HG03354 (cell line): ENCODE measurements around the gene EHMT1.
A peak's percentile ranks its signal among the peaks of the same experiment; 100 is the strongest.

Experiments used
- ATAC-seq: cut with Tn5 transposase; IDR thresholded peaks from one replicate; pipeline ENCODE4 v1.9.1; 2021; ENCODE audit warnings: mild to moderate bottlenecking; ENCODE audit not compliant: unreplicated experiment, poor library complexity, severe bottlenecking

EHMT1 gene

DNA sequence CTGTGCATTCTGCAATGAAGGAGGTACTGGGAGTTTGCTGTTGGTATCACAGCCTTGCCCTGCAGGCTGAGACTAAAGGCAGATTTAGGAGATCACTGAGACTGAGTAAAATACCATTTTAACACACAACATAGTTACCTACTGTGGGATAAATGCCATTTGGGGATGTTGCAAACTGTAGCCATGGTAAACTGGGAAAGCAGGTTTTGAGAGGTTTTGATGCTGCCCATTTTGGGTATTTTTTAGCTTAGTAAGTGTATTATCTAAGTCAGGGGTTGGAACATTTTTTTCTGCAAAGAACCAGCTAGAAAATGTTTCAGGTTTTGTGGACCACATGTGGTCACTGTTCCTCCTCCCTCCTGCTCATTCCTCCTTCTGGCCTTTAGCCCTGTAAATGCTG lies 108.9 kb downstream of the EHMT1 start:
- no peak for ATAC-seq

DNA sequence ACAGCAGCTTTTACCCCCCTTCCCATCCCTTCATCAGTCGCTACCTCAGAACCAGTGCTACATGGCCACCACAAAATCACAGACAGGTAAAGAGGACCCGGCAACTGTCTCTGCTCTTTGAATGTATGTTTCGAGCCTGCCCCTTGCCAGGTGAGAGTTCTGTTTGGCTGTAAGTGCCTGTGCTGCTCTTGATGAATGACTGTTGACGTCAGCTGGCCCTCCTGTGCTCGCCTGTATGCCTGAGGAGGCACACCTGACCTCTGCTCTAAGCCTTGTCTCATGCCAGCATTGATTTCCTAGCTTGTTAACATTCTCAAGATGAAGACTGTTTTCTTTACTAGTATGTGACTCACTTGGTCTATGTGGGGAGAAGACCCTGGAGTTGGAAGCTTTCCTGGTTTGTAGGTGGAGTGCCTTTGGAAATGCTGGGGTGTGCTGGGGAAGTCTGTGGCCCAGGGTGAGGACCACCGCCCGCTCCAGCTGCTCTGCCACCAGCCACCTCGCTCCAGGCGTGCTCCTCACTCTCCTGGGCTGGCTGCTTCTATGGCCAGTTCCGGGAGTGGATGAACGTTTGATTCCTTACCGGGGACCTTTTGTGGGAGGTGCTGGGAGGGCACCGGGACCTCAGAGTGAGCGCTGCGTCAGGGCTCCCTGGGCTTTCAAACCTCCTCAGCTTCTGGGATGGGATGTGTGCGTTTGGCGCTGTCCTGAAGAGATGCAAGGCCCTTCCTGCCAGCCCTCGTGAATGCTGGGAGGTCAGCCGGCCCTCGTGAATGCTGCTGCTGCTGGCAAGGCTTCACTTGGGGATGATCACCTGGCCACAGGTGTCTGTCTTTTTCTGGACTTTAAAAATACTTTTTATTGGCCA lies 109.9 kb downstream of the EHMT1 start:
- ATAC-seq: no peak

DNA sequence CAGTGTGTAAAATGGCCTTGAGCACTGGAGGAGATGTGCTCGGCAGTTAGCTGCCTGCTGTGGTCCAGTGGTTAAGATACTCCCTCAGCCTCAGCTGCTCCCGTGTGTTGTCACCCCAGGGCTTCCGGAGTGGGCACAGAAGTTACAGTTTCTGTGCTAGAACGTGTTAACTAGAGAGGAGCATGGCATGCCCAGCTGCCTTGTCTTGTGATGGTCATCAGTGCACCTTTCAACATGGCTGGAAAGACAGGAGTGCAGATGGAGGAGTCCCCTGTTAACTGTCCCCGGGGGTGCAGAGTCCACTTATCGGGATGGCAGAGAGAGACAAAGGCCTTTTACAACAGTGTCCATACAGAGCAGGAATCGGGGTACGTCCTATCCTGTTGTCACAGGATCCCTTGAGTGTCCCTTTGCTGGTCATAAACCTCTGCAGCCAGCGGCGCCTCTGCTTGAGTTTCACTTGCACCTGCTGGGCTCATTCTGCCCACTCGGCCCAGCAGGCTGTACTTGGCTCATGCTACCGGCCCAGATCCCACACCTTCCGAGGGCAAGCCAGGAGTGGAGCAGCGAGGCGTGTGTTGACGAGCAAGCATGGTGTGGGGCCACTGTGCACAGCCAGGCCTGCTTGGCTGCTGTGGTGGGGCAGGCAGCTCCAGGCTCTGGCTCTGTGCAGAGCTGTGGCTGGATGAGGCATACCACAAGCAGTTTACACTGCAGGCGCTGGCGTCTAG lies 112.6 kb downstream of the EHMT1 start:
- ATAC-seq: no peak

DNA sequence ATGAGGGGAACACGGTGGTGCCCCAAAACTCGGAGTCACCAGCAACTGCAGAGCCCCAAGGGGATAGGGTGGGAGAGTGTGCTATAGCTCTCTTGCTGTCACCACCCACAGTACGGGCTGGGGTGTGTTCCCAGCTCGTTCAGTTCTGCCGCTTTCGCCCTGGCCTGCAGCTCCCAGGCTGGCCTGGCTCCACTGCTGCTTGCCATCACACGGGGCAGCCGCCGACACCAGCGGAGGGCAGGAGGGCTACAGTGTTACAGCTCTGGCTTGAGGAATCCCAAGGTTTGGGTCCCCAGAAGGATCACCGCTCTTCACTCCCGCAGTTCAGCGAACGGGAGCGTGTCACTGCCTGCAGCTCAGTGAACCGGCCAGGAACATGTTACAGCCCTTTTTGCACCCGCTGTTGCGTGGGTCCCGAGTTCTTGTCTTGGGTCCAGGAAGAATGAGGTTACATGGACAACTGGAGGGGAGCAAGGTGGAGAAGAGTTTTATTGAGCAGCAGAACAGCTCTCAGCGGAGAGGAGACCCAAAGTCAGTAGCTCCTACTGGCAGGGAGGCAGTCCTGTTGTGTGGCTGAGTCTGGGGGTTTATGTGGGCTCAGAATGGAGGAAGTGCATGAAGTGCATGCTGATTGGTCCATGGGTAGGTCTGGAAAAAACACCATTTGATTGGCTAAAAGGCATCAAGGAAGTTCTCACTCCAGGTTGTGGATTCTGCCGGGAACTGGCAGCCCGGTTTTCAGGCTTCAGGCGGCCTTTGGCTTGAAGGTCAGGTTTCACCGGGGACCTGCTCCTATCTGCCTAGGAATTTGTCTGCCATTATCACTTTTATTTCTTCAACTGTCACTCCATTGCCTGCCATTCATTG lies 113.4 kb downstream of the EHMT1 start:
- ATAC-seq: no peak

DNA sequence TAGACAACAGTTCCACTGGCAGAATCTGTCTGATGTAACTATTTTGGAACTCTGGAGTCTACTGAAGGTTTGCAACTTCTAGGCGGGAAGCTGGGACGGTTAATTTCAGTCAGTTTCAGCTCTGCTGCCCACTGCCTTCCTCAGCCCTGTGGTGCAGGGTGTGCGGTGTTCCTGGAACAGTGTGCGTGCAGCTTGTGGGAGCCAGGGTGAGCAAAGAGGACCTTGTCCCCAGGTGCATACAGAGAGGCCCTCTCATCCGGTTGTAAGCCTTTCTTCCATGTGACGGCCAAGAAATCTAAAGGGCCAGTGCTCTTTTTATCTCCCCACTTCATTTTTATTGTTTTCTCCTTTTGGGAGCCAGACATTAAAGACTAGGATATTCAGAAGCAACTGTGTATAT lies 114.6 kb downstream of the EHMT1 start:
- ATAC-seq: no peak

DNA sequence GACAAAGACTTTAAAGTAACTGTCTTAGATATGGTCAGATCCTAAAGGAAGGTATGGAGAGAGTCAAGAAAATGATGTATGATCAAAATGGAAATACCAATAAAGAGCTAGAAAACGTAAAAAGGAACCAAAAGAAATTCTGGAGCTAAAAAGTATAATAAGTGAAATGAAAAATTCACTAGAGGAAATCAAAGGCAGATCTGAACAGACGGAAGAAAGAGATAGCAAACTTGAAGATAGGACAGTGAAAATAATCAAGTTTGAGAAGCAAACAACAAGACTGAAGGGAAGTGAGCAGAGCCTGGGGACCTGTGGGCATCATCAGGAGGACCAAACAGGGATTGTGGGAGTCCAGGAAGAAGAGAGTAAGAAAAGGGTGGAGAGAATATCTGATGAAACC lies 115.4 kb downstream of the EHMT1 start:
- no peak for ATAC-seq

DNA sequence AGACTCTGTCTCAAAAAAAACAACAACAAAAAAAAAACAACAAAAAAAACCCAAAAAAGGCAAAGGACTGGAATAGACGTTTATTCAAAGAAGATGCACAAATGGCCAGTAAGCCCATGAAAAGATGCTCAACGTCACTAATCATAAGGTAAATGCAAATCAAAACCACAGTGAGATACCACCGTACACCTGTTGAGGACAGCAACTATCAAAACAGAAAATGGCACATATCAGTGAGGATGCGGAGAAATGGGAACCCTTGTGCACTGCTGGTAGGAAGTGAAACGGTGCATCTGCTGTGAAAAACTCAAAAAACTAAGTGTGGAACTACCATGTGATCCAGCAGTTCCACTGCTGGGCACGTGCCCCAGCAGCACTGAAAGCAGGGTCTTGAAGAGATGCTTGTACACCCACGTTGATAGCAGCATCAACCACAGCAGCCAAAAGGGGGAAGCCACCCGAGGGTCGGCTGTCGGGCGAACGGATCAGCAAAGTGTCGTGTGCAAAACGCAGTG lies 119.4 kb downstream of the EHMT1 start:
- peak; percentile 90 for ATAC-seq

DNA sequence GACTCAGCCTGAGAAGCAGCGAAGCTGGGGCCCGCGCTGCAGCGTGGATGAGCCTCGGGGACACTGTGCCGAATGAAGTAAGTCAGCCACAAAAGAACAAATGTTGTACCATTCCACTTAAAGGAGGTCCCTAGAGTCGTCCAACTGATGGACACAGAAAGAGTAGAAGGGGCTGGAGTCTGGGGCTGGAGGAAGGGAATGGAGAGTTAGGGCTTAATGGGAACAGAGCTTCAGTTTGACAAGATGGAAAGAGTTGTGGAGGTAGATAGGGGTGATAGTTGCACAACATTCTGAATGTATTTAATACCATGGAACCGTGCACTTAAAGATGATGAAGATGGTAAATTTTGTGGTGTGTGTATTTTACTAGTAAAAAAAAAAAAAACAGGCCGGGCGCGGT lies 119.9 kb downstream of the EHMT1 start:
- no peak for ATAC-seq

DNA sequence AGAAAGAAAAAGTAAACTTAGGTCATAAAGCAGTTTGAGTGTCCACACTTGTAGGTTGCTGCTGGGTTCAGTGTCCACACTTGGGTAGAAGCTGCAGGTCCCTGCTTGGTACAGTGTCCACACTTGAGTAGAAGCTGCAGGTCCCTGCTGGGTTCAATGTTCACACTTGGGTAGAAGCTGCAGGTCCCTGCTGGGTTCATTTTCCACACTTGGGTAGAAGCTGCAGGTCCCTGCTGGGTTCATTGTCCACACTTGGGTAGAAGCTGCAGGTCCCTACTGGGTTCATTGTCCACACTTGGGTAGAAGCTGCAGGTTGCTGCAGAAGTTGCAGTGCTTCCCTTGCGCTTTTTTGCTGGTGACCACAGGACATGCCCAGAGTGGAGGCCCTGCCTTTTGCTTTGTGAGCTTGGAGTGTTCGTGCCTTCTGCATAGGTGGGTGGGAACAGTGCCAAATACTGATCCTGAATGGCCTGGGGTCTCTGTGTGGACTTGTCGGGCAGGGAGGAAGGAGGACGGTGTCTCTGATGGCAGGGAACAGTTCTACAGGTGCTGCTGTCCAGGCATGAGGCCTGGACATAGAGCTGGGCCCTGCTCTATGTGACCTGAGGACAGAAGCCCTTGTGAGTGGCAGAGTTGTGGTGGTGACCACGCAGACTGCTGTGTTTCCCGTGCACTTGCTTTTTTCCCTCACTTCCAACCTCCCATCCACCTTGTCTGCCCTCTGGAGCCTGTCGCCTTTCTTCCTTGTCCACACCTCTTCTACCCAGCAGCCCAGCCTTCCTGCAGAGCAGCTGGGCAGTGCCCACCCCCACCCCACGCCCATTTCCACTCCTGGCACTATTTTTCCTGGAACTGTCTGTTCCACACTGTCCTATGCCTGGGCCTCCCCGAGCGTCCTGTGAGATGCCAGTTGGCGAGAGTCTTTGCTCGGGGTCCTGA lies 120.8 kb downstream of the EHMT1 start:
- ATAC-seq: no peak

DNA sequence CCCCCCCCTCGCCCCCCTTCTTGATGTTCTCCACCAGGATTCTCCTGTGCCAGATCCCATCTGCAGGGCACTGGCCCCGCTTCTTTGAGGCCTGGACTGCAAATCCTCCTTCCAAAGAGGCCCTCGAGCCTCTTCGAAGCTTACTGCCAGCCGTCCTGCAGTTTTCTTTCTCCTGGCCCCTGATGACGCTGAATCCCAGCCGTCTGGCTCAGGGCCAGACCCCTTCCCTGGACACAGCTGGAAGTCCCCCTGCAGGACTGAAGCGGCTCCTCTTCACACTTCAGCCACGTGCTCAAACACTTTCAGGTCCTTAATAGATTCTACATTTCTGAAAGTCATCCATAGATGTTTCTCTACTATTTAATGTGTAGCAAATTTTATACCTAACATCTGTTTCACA lies 121.5 kb downstream of the EHMT1 start:
- no peak for ATAC-seq

DNA sequence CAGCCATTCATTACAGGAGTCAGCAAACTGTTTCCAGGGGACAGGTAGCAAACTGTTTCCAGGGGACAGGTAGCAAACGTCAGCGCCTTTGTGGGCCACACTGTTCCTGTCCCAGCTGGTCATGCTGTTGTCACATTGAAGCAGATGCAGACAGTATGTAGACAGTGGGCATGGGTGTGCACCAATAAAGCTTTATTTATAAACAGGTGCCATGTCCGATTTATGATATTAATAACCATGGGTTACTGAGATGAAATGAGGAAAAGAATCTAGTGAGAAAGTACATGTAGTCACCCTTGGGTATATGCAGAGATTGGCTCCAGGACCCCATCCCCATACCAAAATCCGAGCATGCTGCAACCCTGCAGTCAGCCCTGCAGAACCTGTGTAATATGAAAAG lies 122.5 kb downstream of the EHMT1 start:
- no peak for ATAC-seq

DNA sequence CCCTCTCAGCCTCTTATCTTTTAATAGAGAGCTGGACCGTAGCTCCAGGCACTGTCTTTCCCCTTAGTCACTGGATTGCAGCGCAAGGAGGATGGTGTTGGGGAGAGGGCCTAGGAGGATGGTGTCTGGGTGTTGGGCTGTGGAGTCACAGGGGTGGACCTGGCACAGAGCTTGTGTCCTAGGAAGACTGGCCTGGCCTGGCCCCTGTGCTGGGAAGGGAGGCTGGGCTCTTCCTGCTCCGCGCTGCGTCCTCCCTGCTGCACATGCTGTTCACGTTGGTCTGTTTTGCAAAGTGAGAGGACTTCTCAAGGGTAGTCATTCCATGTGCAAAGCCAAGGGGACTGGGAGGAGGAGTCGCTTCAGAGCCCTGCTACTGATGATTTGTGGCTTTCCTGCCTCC lies 123.9 kb downstream of the EHMT1 start:
- ATAC-seq: no peak

DNA sequence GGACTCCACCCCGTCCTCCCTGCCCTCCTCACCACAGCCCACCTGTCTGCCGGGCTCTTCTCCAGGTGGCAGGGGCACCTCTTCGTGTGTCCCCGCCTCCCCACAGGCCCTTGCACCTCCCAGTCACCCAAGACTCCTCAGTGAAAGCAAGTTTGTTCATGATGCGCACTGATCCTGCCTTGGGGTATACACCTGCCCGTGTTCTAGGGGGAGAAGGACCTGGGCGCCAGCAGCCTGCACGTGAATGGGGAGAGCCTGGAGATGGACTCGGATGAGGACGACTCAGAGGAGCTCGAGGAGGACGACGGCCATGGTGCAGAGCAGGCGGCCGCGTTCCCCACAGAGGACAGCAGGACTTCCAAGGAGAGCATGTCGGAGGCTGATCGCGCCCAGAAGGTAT lies 124.9 kb downstream of the EHMT1 start:
- no peak for ATAC-seq

DNA sequence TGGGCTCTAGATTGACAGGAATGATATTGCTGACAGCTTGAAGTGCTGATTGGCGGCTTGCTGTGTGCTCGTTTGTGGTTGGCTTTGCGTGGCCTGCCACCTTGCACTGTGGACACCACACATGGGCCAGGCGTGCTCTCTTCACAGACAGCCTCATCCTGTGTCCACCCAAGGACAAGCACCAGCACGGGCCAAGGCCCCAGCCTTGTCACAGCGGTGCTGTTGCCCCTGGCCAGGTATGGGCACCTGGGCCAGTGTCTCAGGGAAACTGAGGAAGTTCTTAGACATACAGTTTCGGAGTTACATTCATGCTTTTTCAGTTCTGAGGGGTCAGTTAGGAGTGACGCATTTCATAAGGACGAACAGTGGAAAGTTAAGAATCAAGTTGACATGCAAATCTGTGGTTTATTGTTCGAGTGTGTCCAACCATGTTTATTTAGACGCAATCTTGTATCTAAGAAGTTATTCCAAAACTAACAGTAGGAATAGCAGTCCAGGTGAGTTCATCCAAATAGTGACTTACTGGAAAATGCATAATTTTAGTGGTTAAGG lies 125.9 kb downstream of the EHMT1 start:
- peak; percentile 55 for ATAC-seq

DNA sequence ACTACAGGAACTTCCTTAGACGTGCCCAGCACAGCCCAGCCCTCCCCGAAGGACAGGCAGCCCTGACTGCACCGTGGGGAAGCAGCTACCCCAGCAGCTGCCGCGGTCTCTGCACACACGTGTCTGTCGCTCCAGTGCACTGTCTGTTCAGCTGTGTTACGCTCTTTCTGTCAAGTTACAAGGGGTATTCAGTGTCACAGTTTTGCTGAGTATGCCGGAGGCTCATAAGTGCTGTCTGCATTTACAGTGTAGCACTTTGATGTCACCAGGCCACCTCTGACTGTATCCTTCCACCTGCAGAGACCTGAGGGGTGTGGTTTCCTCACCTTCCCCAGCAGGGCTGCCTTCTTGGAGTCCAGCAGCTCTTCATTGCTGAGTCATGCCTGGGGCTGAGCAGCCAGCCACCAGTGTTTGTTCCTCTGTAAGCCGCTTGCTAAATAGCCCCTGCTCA lies 126.8 kb downstream of the EHMT1 start:
- peak; percentile 70 for ATAC-seq

DNA sequence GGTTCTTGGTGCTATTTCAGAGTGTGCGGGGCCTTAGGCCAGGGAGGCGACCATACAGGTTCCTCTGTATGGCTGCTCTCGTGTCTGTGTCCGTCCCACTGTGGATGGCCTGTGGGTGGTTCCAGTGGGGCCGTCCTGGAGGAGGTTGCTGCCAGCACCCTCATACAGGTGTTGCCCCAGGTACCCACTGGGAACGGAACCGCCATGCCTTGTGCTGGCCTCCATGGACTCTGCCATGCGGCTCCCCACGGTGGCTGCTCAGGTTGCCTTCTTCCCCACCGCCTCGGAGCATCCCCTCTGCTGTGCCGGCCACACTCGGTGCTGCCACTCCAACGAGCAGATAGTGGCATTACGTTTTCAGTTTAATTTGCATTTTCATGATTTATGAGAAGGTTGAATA lies 129.5 kb downstream of the EHMT1 start:
- ATAC-seq: no peak

DNA sequence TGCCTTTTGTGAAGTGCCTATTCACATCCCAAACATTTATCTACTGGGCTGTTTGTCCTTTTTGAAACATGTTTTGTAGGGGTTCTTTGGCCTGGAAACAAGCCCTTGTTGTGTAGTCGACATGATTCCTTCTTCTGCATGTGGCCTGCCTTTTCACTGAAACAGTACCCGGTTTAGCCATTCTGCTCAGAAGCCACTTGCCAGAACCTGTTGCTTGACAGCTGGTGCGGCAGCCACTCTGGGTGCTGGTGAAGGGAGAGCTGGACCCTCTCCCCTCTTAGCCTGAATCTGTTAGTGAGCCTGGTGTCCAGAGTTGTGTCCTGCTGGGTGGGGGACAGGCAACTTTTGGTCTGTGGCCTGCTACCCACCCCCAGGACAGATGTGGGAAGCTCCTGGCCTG lies 129.9 kb downstream of the EHMT1 start:
- ATAC-seq: no peak

DNA sequence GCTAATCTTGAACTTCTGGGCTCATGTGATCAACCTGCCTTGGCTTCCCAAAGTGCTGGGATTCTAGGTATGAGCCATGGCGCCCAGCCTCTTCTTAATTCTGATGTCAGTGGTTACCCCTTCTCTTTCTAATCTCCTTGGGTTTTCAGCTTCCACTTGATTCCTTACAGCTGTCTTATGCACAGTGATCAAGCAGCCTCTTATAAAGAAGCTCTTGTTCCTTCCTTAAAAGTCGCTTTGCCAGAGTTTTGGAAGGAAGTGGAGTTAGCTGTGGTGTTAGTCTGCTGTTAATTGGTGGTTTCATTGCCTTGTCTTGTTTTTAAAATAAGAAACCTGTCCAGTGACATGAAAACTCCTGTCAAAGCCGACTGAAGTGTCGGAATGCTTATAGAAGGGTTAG lies 130.7 kb downstream of the EHMT1 start:
- no peak for ATAC-seq

DNA sequence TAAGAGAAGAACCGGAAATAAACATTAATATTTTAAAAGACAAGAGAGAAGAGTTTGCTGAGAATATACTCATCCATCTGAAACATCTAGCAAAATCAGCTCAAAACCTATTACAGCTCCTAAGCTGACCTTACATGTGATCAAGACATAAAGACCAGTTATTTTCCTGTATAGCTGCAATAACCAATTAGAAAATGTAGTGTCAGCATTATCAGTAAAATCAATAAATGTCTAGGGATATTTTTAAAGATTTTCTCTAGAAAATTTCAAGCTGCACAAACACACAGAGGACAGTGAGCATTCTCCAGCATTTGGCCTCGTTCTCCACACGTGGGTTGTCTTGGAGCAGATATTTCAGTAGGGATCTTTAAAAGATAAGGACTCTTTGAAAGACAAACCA lies 131.2 kb downstream of the EHMT1 start:
- ATAC-seq: no peak
